Naive thymus-derived CD4-positive, alpha-beta T cell (primary cell): ENCODE data around the gene FRAS1. TPM values are rescaled to one million over a fixed set of nuclear protein-coding genes. Genes with fewer than 3 reads are reported as not detected.

Experiments
- ATAC-seq: fragments of 150-1000 bp; cut with Tn5 transposase; 2 replicates; pipeline ENCODE4 v1.10.0; 2021; ENCODE audit warnings: mild to moderate bottlenecking, moderate library complexity
- CTCF ChIA-PET: fragments of 350-600 bp; sonication (Branson Sonifier 250); formaldehyde crosslinking; loops from one replicate; lab custom pipeline; 2021; ENCODE audit warnings: antibody characterized with exemption; lab: Charles Lee
- POLR2A ChIA-PET: fragments of 350-600 bp; sonication (Branson Sonifier 250); formaldehyde crosslinking; loops from one replicate; lab custom pipeline; 2021; ENCODE audit warnings: antibody characterized with exemption, inconsistent platforms; lab: Charles Lee
- DNase-seq, 9 donors: peaks; one replicate each; pipeline versions ENCODE4 v3.0.0 to v3.0.0-alpha.2; 2020 to 2022; ENCODE audit warnings: mixed read lengths in 1 of 9
- H3K27ac ChIP-seq: one replicate; pipeline ENCODE4 v1.7.0; 2013; ENCODE audit warnings: mild to moderate bottlenecking, low read depth, low read length, moderate library complexity
- H3K27me3 ChIP-seq, 2 donors: one replicate each; pipeline ENCODE4 v1.7.0; 2013; ENCODE audit warnings: low read length in 2 of 2, mild to moderate bottlenecking in 2 of 2, moderate library complexity in 2 of 2; ENCODE audit not compliant: control insufficient read depth in 2 of 2, insufficient read depth in 2 of 2
- H3K36me3 ChIP-seq, 3 experiments: 1 replicate in 2 of 3; 2 replicates in 1 of 3; pipeline ENCODE4 v1.7.0; 2013; ENCODE audit warnings: low read length in 3 of 3, mild to moderate bottlenecking in 3 of 3, moderate library complexity in 1 of 3; ENCODE audit not compliant: insufficient read depth in 3 of 3, control insufficient read depth in 2 of 3
- H3K4me1 ChIP-seq, 2 donors: one replicate each; pipeline ENCODE4 v1.7.0; 2013; ENCODE audit warnings: low read length in 2 of 2, mild to moderate bottlenecking in 2 of 2, moderate library complexity in 1 of 2; ENCODE audit not compliant: control insufficient read depth in 2 of 2, insufficient read depth in 2 of 2
- H3K4me3 ChIP-seq: 2 replicates; pipeline ENCODE4 v1.7.0; 2013; ENCODE audit warnings: mild to moderate bottlenecking, low read length
- H3K9me3 ChIP-seq, 3 experiments: 1 replicate in 2 of 3; 2 replicates in 1 of 3; pipeline ENCODE4 v1.7.0; 2013; ENCODE audit warnings: low read length in 3 of 3; ENCODE audit not compliant: control insufficient read depth in 2 of 3
- H3K27ac Mint-ChIP-seq, 9 donors: one replicate each; pipeline ENCODE4 v1.8.0; 2020 to 2022; ENCODE audit warnings: mixed read lengths in 9 of 9, mild to moderate bottlenecking in 8 of 9, moderate library complexity in 5 of 9, inconsistent platforms in 2 of 9
- H3K27me3 Mint-ChIP-seq, 5 donors: one replicate each; pipeline ENCODE4 v1.8.0; 2021 to 2022; ENCODE audit warnings: mixed read lengths in 5 of 5, mild to moderate bottlenecking in 1 of 5
- H3K36me3 Mint-ChIP-seq, 5 donors: one replicate each; pipeline ENCODE4 v1.8.0; 2020 to 2022; ENCODE audit warnings: mixed read lengths in 5 of 5, mild to moderate bottlenecking in 3 of 5, inconsistent platforms in 1 of 5
- H3K4me1 Mint-ChIP-seq, 7 donors: one replicate each; pipeline ENCODE4 v1.8.0; 2020 to 2022; ENCODE audit warnings: mixed read lengths in 7 of 7, mild to moderate bottlenecking in 3 of 7, inconsistent platforms in 1 of 7
- H3K4me3 Mint-ChIP-seq, 10 donors: one replicate each; pipeline ENCODE4 v1.8.0; 2020 to 2022; ENCODE audit warnings: mild to moderate bottlenecking in 10 of 10, mixed read lengths in 10 of 10, moderate library complexity in 6 of 10, inconsistent platforms in 2 of 10
- H3K9me3 Mint-ChIP-seq, 11 donors: one replicate each; pipeline ENCODE4 v1.8.0; 2020 to 2022; ENCODE audit warnings: mixed read lengths in 11 of 11, mild to moderate bottlenecking in 4 of 11, inconsistent platforms in 1 of 11, moderate library complexity in 1 of 11
- intact Hi-C, 2 donors: fragments of 100-400 bp; cut with micrococcal nuclease; formaldehyde crosslinking; loops; one replicate each; pipeline ENCODE4 v1.15.1; 2023
- polyA plus RNA-seq, 2 donors: library from polyadenylated mRNA; unstranded; fragments of 300-500 nt; fragmentation: Illumina TruSeq; gene quantifications; one replicate each; pipeline ENCODE4 v1.2.3, GENCODE V29; 2021
- total RNA-seq, 6 experiments: library from RNA in 5 of 6; stranded (reverse) in 5 of 6; gene quantifications; 1 replicate in 5 of 6; 2 replicates in 1 of 6; pipeline ENCODE4 v1.2.3 and lab custom pipeline; 2021 to 2026

The FRAS1 gene
- total and polyA plus RNA-seq, 7 experiments from 2014 or later, result 0.02 TPM; not detected in 6

GRCh38 chr4:78069319-78069718 lies 12.2 kb downstream of the FRAS1 start:
- H3K27ac Mint-ChIP-seq, result no peak overlapping the region
- H3K36me3 ChIP-seq, result no peaks in the 10 kb centered on the region
- intact Hi-C loops, result no loop called here
- no peak overlapping the region for H3K4me3 ChIP-seq
- no peak overlapping the region for H3K4me3 Mint-ChIP-seq
- POLR2A ChIA-PET, result no interaction called here
- CTCF ChIA-PET, result no interaction called here
- H3K27me3 Mint-ChIP-seq, result peaks cover 27 to 80% (median 58%) of the 10 kb centered on the region in 5 donors
- H3K36me3 Mint-ChIP-seq, result no peaks in the 10 kb centered on the region
- peaks cover 0 to 9% of the 10 kb centered on the region in 2 donors for H3K27me3 ChIP-seq
- ATAC-seq (no peak), DNase-seq (no peak)
- no peaks in the 10 kb centered on the region for H3K4me1 ChIP-seq
- no peak overlapping the region for H3K27ac ChIP-seq
- H3K9me3 Mint-ChIP-seq, result no peaks in the 10 kb centered on the region
- no peaks in the 10 kb centered on the region for H3K9me3 ChIP-seq
- no peaks in the 10 kb centered on the region for H3K4me1 Mint-ChIP-seq

- H3K4me1 Mint-ChIP-seq, result no peaks in the 10 kb centered on the region
- CTCF ChIA-PET, result no interaction called here
- no peaks in the 10 kb centered on the region for H3K9me3 Mint-ChIP-seq
- ATAC-seq (no peak), DNase-seq (no peak)
- no peaks in the 10 kb centered on the region for H3K9me3 ChIP-seq
- H3K36me3 ChIP-seq, result no peaks in the 10 kb centered on the region
- no peak overlapping the region for H3K27ac ChIP-seq
- H3K27ac Mint-ChIP-seq, result no peak overlapping the region
- no peaks in the 10 kb centered on the region for H3K36me3 Mint-ChIP-seq
- intact Hi-C loops, result no loop called here
- peaks cover 23 to 80% (median 63%) of the 10 kb centered on the region in 5 donors for H3K27me3 Mint-ChIP-seq
- POLR2A ChIA-PET, result no interaction called here
- H3K27me3 ChIP-seq, result peaks cover 0 to 5% of the 10 kb centered on the region in 2 donors
- no peak overlapping the region for H3K4me3 Mint-ChIP-seq
- no peak overlapping the region for H3K4me3 ChIP-seq
- no peaks in the 10 kb centered on the region for H3K4me1 ChIP-seq
These were observed 12.7 kb downstream of the FRAS1 start for GRCh38 chr4:78069859-78070258.

GRCh38 chr4:78070731-78071282 lies 13.7 kb downstream of the FRAS1 start:
- no peak overlapping the region for H3K4me3 ChIP-seq
- no peak overlapping the region for H3K4me3 Mint-ChIP-seq
- peaks cover 18 to 76% (median 65%) of the 10 kb centered on the region in 5 donors for H3K27me3 Mint-ChIP-seq
- H3K36me3 Mint-ChIP-seq, result no peaks in the 10 kb centered on the region
- no peak for DNase-seq
- no peaks in the 10 kb centered on the region for H3K9me3 Mint-ChIP-seq
- H3K36me3 ChIP-seq, result no peaks in the 10 kb centered on the region
- ATAC-seq, result no peak
- intact Hi-C loops, result no loop called here
- H3K27ac ChIP-seq, result no peak overlapping the region
- H3K9me3 ChIP-seq, result no peaks in the 10 kb centered on the region
- H3K27me3 ChIP-seq, result peaks cover 0 to 5% of the 10 kb centered on the region in 2 donors
- no peak overlapping the region for H3K27ac Mint-ChIP-seq
- H3K4me1 Mint-ChIP-seq, result no peaks in the 10 kb centered on the region
- CTCF ChIA-PET, result no interaction called here
- POLR2A ChIA-PET, result no interaction called here
- H3K4me1 ChIP-seq, result no peaks in the 10 kb centered on the region

GRCh38 chr4:78074759-78075158 lies 17.6 kb downstream of the FRAS1 start:
- Histone ChIP-seq H3K4me1 (no peaks in the 10 kb centered on the region), H3K27ac (no peak overlapping the region), H3K36me3 (no peaks in the 10 kb centered on the region), H3K9me3 (no peaks in the 10 kb centered on the region), H3K4me3 (no peak overlapping the region), H3K27me3 (peaks cover 0 to under 1% of the 10 kb centered on the region in 2 donors)
- ATAC-seq, result no peak
- no peaks in the 10 kb centered on the region for H3K36me3 Mint-ChIP-seq
- CTCF ChIA-PET, result no interaction called here
- intact Hi-C loops, result no loop called here
- POLR2A ChIA-PET, result no interaction called here
- peaks cover 22 to 68% (median 48%) of the 10 kb centered on the region in 5 donors for H3K27me3 Mint-ChIP-seq
- no peak overlapping the region for H3K27ac Mint-ChIP-seq
- H3K9me3 Mint-ChIP-seq, result no peaks in the 10 kb centered on the region
- no peak for DNase-seq
- no peak overlapping the region for H3K4me3 Mint-ChIP-seq
- H3K4me1 Mint-ChIP-seq, result no peaks in the 10 kb centered on the region

GRCh38 chr4:78075986-78076385 lies 18.9 kb downstream of the FRAS1 start:
- Histone ChIP-seq H3K36me3 (no peaks in the 10 kb centered on the region), H3K9me3 (no peaks in the 10 kb centered on the region), H3K4me1 (no peaks in the 10 kb centered on the region), H3K4me3 (no peak overlapping the region), H3K27ac (no peak overlapping the region), H3K27me3 (no peaks in the 10 kb centered on the region)
- intact Hi-C loops, result no loop called here
- no peak for DNase-seq
- H3K36me3 Mint-ChIP-seq, result no peaks in the 10 kb centered on the region
- ChIA-PET CTCF (no interaction called here), POLR2A (no interaction called here)
- no peak overlapping the region for H3K27ac Mint-ChIP-seq
- H3K27me3 Mint-ChIP-seq, result peaks cover 24 to 59% (median 46%) of the 10 kb centered on the region in 5 donors
- ATAC-seq, result no peak
- no peaks in the 10 kb centered on the region for H3K9me3 Mint-ChIP-seq
- H3K4me1 Mint-ChIP-seq, result no peaks in the 10 kb centered on the region
- no peak overlapping the region for H3K4me3 Mint-ChIP-seq

- no peaks in the 10 kb centered on the region for H3K4me1 Mint-ChIP-seq
- intact Hi-C loops, result no loop called here
- peaks cover 18 to 51% (median 35%) of the 10 kb centered on the region in 5 donors for H3K27me3 Mint-ChIP-seq
- no peak overlapping the region for H3K27ac ChIP-seq
- H3K4me3 Mint-ChIP-seq, result no peak overlapping the region
- no peaks in the 10 kb centered on the region for H3K36me3 Mint-ChIP-seq
- DNase-seq, result no peak
- H3K9me3 Mint-ChIP-seq, result no peaks in the 10 kb centered on the region
- H3K9me3 ChIP-seq, result no peaks in the 10 kb centered on the region
- no peak overlapping the region for H3K27ac Mint-ChIP-seq
- no peak overlapping the region for H3K4me3 ChIP-seq
- no peaks in the 10 kb centered on the region for H3K4me1 ChIP-seq
- H3K36me3 ChIP-seq, result no peaks in the 10 kb centered on the region
- H3K27me3 ChIP-seq, result no peaks in the 10 kb centered on the region
- no peak for ATAC-seq
- ChIA-PET POLR2A (no interaction called here), CTCF (no interaction called here)
These were observed 21.0 kb downstream of the FRAS1 start for GRCh38 chr4:78078101-78078500.

- Histone ChIP-seq H3K36me3 (no peaks in the 10 kb centered on the region), H3K4me3 (no peak overlapping the region), H3K4me1 (no peaks in the 10 kb centered on the region), H3K27me3 (no peaks in the 10 kb centered on the region), H3K27ac (no peak overlapping the region), H3K9me3 (no peaks in the 10 kb centered on the region)
- CTCF ChIA-PET, result no interaction called here
- H3K27ac Mint-ChIP-seq, result no peak overlapping the region
- DNase-seq (no peak), ATAC-seq (no peak)
- no peaks in the 10 kb centered on the region for H3K9me3 Mint-ChIP-seq
- H3K36me3 Mint-ChIP-seq, result no peaks in the 10 kb centered on the region
- POLR2A ChIA-PET, result no interaction called here
- H3K4me3 Mint-ChIP-seq, result no peak overlapping the region
- no peaks in the 10 kb centered on the region for H3K4me1 Mint-ChIP-seq
- intact Hi-C loops, result no loop called here
- peaks cover 6 to 37% (median 32%) of the 10 kb centered on the region in 5 donors for H3K27me3 Mint-ChIP-seq
These were observed 22.8 kb downstream of the FRAS1 start for GRCh38 chr4:78079726-78080430.
